Right lobe of liver (tissue), 4 donors: Measurements from ENCODE around the gene FILIP1.

Experiments used
- POLR2A ChIP-seq: fragments of 450-650 bp; IDR thresholded peaks from one replicate; pipeline ENCODE4 v1.6.1; 2017; ENCODE audit warnings: antibody characterized with exemption, mild to moderate bottlenecking
- TF ChIP-seq, protein P1 (sequence below), 4 donors: fragments of 200-600 bp in 3 of 4; fragments of 450-650 bp in 1 of 4; IDR thresholded peaks; one replicate each; pipeline versions ENCODE4 v1.5.1 to v1.8.0; 2016 to 2022; ENCODE audit warnings: antibody characterized with exemption in 4 of 4, mild to moderate bottlenecking in 2 of 4
- donor health status: DM: no; HTN: no; CAD: no.
- donor health status: DM: no; HTN: no; CAD: no.
- donor health status: DM: no; HTN: yes; CAD: no.

DNA sequence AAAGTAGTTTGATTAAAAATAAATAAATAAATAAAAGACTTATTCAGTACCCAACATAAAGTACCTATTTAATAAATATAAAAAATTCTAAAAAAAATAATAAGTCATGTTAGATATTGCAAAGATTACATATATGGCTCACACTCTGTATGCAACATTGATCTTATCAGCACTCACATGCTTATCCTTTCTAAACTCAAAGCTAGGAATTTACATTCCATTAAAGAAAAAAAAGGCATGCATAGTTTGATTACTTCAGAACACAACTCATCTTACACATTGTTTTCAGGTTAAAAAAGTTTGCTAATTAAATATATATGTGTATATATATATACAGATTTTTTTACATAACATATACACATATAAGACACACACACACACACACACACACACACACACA is 96.4 kb downstream of the FILIP1 start:
- no peak for TF ChIP-seq POLR2A
- TF ChIP-seq, protein P1, sequence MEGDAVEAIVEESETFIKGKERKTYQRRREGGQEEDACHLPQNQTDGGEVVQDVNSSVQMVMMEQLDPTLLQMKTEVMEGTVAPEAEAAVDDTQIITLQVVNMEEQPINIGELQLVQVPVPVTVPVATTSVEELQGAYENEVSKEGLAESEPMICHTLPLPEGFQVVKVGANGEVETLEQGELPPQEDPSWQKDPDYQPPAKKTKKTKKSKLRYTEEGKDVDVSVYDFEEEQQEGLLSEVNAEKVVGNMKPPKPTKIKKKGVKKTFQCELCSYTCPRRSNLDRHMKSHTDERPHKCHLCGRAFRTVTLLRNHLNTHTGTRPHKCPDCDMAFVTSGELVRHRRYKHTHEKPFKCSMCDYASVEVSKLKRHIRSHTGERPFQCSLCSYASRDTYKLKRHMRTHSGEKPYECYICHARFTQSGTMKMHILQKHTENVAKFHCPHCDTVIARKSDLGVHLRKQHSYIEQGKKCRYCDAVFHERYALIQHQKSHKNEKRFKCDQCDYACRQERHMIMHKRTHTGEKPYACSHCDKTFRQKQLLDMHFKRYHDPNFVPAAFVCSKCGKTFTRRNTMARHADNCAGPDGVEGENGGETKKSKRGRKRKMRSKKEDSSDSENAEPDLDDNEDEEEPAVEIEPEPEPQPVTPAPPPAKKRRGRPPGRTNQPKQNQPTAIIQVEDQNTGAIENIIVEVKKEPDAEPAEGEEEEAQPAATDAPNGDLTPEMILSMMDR (IDR thresholded peaks at IDR 0.05): no peak
